ENCODE data around the gene STAG1.
A peak's percentile ranks its signal among the peaks of the same experiment; 100 is the strongest.

GRCh38 chr3:136751316-136752171 is 634 bp downstream of the STAG1 start:
- TF ChIP-seq, protein P1, sequence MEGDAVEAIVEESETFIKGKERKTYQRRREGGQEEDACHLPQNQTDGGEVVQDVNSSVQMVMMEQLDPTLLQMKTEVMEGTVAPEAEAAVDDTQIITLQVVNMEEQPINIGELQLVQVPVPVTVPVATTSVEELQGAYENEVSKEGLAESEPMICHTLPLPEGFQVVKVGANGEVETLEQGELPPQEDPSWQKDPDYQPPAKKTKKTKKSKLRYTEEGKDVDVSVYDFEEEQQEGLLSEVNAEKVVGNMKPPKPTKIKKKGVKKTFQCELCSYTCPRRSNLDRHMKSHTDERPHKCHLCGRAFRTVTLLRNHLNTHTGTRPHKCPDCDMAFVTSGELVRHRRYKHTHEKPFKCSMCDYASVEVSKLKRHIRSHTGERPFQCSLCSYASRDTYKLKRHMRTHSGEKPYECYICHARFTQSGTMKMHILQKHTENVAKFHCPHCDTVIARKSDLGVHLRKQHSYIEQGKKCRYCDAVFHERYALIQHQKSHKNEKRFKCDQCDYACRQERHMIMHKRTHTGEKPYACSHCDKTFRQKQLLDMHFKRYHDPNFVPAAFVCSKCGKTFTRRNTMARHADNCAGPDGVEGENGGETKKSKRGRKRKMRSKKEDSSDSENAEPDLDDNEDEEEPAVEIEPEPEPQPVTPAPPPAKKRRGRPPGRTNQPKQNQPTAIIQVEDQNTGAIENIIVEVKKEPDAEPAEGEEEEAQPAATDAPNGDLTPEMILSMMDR (IDR thresholded peaks at IDR 0.05) = peak in 1 of 7 experiments; percentile 4
- peak in 2 of 3 donors; percentile 48 to 50 for TF ChIP-seq POLR2A (IDR thresholded peaks at IDR 0.05)

Data from body of pancreas (tissue), 4 donors.